Activated CD4-positive, alpha-beta T cell treated with anti-CD3 and anti-CD28 coated beads, Interleukin-2, Interleukin-4, amounts not matched to agents 100 ng/mL and 50 ng/mL, durations not matched to agents 16 hours and 8 hours (primary cell): Measurements from ENCODE around the gene C2orf68.
"Not testable (repeated sequence)": the region's sequence is repeated elsewhere in the genome, so short reads cannot be mapped to it uniquely, and the experiment has no call there.

Experiments used
- DNase-seq: peaks from one replicate; pipeline ENCODE4 v3.0.0-alpha.2; 2020; ENCODE audit warnings: low spot score

The C2orf68 gene

GRCh38 chr2:85611705-85612587 lies at the start of gene C2orf68:
Gene C2orf68 (minus strand): TSS chr2:85612066. CDS start chr2:85611984, 82 bp downstream.
- DNase-seq = peak; percentile 92

GRCh38 chr2:85661139-85661858 lies 49.4 kb upstream of the C2orf68 start:
- no peak for DNase-seq

GRCh38 chr2:85660725-85661124 lies 48.9 kb upstream of the C2orf68 start:
- DNase-seq = no peak

GRCh38 chr2:85660301-85660700 lies 48.4 kb upstream of the C2orf68 start:
- not testable (repeated sequence) for DNase-seq

- no peak for DNase-seq
Measured at GRCh38 chr2:85659324-85659981, 47.6 kb upstream of the C2orf68 start.

- not testable (repeated sequence) for DNase-seq
Measured at GRCh38 chr2:85657399-85657798, 45.5 kb upstream of the C2orf68 start.

- DNase-seq = no peak
Measured at GRCh38 chr2:85656468-85656867, 44.6 kb upstream of the C2orf68 start.

GRCh38 chr2:85655961-85656417 lies 44.1 kb upstream of the C2orf68 start:
- DNase-seq = no peak

GRCh38 chr2:85653996-85654395 lies 42.1 kb upstream of the C2orf68 start:
- no peak for DNase-seq

GRCh38 chr2:85652056-85652455 lies 40.2 kb upstream of the C2orf68 start:
- DNase-seq = no peak

GRCh38 chr2:85651097-85651496 lies 39.2 kb upstream of the C2orf68 start:
- DNase-seq = no peak

- DNase-seq = no peak
Measured at GRCh38 chr2:85650456-85650855, 38.6 kb upstream of the C2orf68 start.

- no peak for DNase-seq
Measured at GRCh38 chr2:85649201-85650190, 37.6 kb upstream of the C2orf68 start.

GRCh38 chr2:85648619-85649018 lies 36.8 kb upstream of the C2orf68 start:
- peak; percentile 16 for DNase-seq

- no peak for DNase-seq
Measured at GRCh38 chr2:85647823-85648526, 36.1 kb upstream of the C2orf68 start.

- no peak for DNase-seq
Measured at GRCh38 chr2:85646166-85646565, 34.3 kb upstream of the C2orf68 start.

- DNase-seq = no peak
Measured at GRCh38 chr2:85644909-85645308, 33.0 kb upstream of the C2orf68 start.

- peak; percentile 58 for DNase-seq
Measured at GRCh38 chr2:85642725-85643124, 30.9 kb upstream of the C2orf68 start.

GRCh38 chr2:85635636-85636035 lies 23.8 kb upstream of the C2orf68 start:
- no peak for DNase-seq

GRCh38 chr2:85635011-85635410 lies 23.1 kb upstream of the C2orf68 start:
- DNase-seq = no peak

- DNase-seq = no peak
Measured at GRCh38 chr2:85631316-85631715, 19.4 kb upstream of the C2orf68 start.
